HCT116 (cell line): ENCODE results near the gene PACS2. TPM values are rescaled to one million over a fixed set of nuclear protein-coding genes. Genes with fewer than 3 reads are reported as not detected.

ENCODE experiments used
- ATAC-seq: fragments of 200-7000 bp; cut with Tn5 transposase; 2 replicates; pipeline ENCODE4 v1.9.1; 2020; ENCODE audit warnings: mild to moderate bottlenecking, moderate library complexity
- BruUV-seq: library from RNA; stranded (reverse); fragments of 400-500 nt; replicated peaks from 2 replicates; lab custom pipeline; 2021; lab: Mats Ljungman, UMichigan
- CTCF ChIA-PET: fragments of 300-600 bp; sonication (Branson Sonifier 250); formaldehyde crosslinking; loops from one replicate; lab custom pipeline; 2021; ENCODE audit warnings: antibody characterized with exemption; lab: Charles Lee
- POLR2A ChIA-PET: fragments of 300-600, 350-600 bp; sonication (Branson Sonifier 250); formaldehyde crosslinking; loops from one replicate; lab custom pipeline; 2021; ENCODE audit warnings: antibody characterized with exemption; lab: Charles Lee
- RAD21 ChIA-PET, 2 experiments: fragments of 300-600 bp; sonication (Branson Sonifier 250); formaldehyde crosslinking; loops; one replicate each; lab custom pipeline; 2023; ENCODE audit warnings: low total read pairs in 2 of 2; ENCODE audit not compliant: uncharacterized antibody in 2 of 2, unreplicated experiment in 2 of 2, low non-redundant PET in 1 of 2; lab: Charles Lee
- DNase-seq: peaks from one replicate; pipeline ENCODE4 v3.0.0-alpha.2; 2010; ENCODE audit warnings: low read depth, low spot score
- H2AFZ ChIP-seq: fragments of 200-600 bp; shearing (Covaris generic), sonication (generic); 2 replicates; pipeline ENCODE4 v1.6.1; 2017; ENCODE audit warnings: low read depth, mixed run types, mixed read lengths, antibody characterized with exemption, low read length; ENCODE audit not compliant: poor library complexity, severe bottlenecking
- H3K27ac ChIP-seq: 2 replicates; pipeline ENCODE4 v1.5.1; 2012; ENCODE audit warnings: low read depth, low read length
- H3K27me3 ChIP-seq: fragments of 200-600 bp; sonication (generic); 2 replicates; pipeline ENCODE4 v1.6.1; 2016; ENCODE audit warnings: mixed run types, low read length, mixed read lengths; ENCODE audit not compliant: insufficient read depth
- H3K36me3 ChIP-seq, 2 experiments: fragments of 200-500 bp in 1 of 2; fragments of 200-600 bp in 1 of 2; sonication (Bioruptor generic) in 1 of 2; sonication (generic) in 1 of 2; 2 replicates each; pipeline versions ENCODE4 v1.5.1 to v1.6.1; 2014 to 2016; ENCODE audit warnings: low read length in 2 of 2, inconsistent platforms in 1 of 2, mixed read lengths in 1 of 2, mixed run types in 1 of 2; ENCODE audit not compliant: insufficient read depth in 2 of 2, control insufficient read depth in 1 of 2
- H3K4me1 ChIP-seq, 2 experiments: fragments of 200-600 bp in 1 of 2; sonication (generic) in 1 of 2; 2 replicates each; pipeline versions ENCODE4 v1.5.1 to v1.6.1; 2012 to 2017; ENCODE audit warnings: low read length in 2 of 2, inconsistent platforms in 1 of 2, mild to moderate bottlenecking in 1 of 2, mixed read lengths in 1 of 2, mixed run types in 1 of 2, moderate library complexity in 1 of 2; ENCODE audit not compliant: insufficient read depth in 2 of 2, control insufficient read depth in 1 of 2
- H3K4me2 ChIP-seq: fragments of 200-600 bp; sonication (generic); 2 replicates; pipeline ENCODE4 v1.6.1; 2017; ENCODE audit warnings: mixed run types, low read length, mixed read lengths
- H3K4me3 ChIP-seq, 2 experiments: fragments of 200-600 bp in 1 of 2; sonication (generic) in 1 of 2; replicated peaks in 1 of 2; 2 replicates each; pipeline ENCODE4 v1.5.1; 2011 to 2016; ENCODE audit warnings: low read length in 2 of 2, control low read depth in 1 of 2, low read depth in 1 of 2, mild to moderate bottlenecking in 1 of 2, mixed read lengths in 1 of 2, mixed run types in 1 of 2
- H3K79me2 ChIP-seq: fragments of 200-600 bp; sonication (generic); 2 replicates; pipeline ENCODE4 v1.6.1; 2017; ENCODE audit warnings: mild to moderate bottlenecking, mixed run types, low read length, moderate library complexity, mixed read lengths; ENCODE audit not compliant: insufficient read depth
- H3K9ac ChIP-seq: fragments of 200-600 bp; sonication (generic); 2 replicates; pipeline ENCODE4 v1.6.1; 2016; ENCODE audit warnings: low read length, mixed read lengths
- H3K9me2 ChIP-seq: fragments of 200-600 bp; sonication (generic), shearing (Covaris generic); 2 replicates; pipeline ENCODE4 v1.6.1; 2017; ENCODE audit warnings: mixed run types, mild to moderate bottlenecking, moderate library complexity; ENCODE audit not compliant: insufficient read depth
- H3K9me3 ChIP-seq, 2 experiments: fragments of 200-500 bp in 1 of 2; fragments of 200-600 bp in 1 of 2; sonication (Bioruptor generic) in 1 of 2; sonication (generic) in 1 of 2; 2 replicates each; pipeline ENCODE4 v1.6.1; 2014 to 2017; ENCODE audit warnings: low read length in 2 of 2, mixed read lengths in 2 of 2, inconsistent platforms in 1 of 2, low read depth in 1 of 2, mild to moderate bottlenecking in 1 of 2, mixed run types in 1 of 2, moderate library complexity in 1 of 2; ENCODE audit not compliant: control insufficient read depth in 1 of 2, insufficient read depth in 1 of 2
- H4K20me1 ChIP-seq: fragments of 200-600 bp; sonication (generic), shearing (Covaris generic); 2 replicates; pipeline ENCODE4 v1.6.1; 2017; ENCODE audit warnings: mixed run types, mild to moderate bottlenecking, moderate library complexity; ENCODE audit not compliant: insufficient read depth
- CBX3 ChIP-seq: IDR thresholded peaks from 2 replicates; pipeline ENCODE4 v1.6.1; 2012; ENCODE audit warnings: low read depth
- CEBPB ChIP-seq: IDR thresholded peaks from 2 replicates; pipeline ENCODE4 v1.6.1; 2012; ENCODE audit warnings: low read depth
- POLR2A ChIP-seq: IDR thresholded peaks from 2 replicates; pipeline ENCODE4 v1.7.0; 2011; ENCODE audit warnings: borderline replicate concordance; ENCODE audit not compliant: insufficient read depth, insufficient read length; ENCODE audit errors: extremely low read depth
- ZNF274 ChIP-seq: fragments of 200-500 bp; sonication (Bioruptor generic); IDR thresholded peaks from 2 replicates; pipeline ENCODE4 v1.6.1; 2014; ENCODE audit warnings: mild to moderate bottlenecking, low read depth, low read length, inconsistent platforms
- intact Hi-C: fragments of 100-400 bp; cut with micrococcal nuclease; formaldehyde crosslinking; loops from 2 replicates; pipeline ENCODE4 v1.10.0; 2022
- total RNA-seq: library from RNA; stranded (reverse); gene quantifications from one replicate; pipeline ENCODE4 v1.2.1, GENCODE V29; 2021; ENCODE audit not compliant: unreplicated experiment
- TF ChIP-seq, protein P1 (sequence below): IDR thresholded peaks from 2 replicates; pipeline ENCODE4 v1.6.1; 2012; ENCODE audit warnings: low read depth

The PACS2 gene
- total RNA-seq, 1 experiment from 2014 or later: 75.5 TPM

DNA sequence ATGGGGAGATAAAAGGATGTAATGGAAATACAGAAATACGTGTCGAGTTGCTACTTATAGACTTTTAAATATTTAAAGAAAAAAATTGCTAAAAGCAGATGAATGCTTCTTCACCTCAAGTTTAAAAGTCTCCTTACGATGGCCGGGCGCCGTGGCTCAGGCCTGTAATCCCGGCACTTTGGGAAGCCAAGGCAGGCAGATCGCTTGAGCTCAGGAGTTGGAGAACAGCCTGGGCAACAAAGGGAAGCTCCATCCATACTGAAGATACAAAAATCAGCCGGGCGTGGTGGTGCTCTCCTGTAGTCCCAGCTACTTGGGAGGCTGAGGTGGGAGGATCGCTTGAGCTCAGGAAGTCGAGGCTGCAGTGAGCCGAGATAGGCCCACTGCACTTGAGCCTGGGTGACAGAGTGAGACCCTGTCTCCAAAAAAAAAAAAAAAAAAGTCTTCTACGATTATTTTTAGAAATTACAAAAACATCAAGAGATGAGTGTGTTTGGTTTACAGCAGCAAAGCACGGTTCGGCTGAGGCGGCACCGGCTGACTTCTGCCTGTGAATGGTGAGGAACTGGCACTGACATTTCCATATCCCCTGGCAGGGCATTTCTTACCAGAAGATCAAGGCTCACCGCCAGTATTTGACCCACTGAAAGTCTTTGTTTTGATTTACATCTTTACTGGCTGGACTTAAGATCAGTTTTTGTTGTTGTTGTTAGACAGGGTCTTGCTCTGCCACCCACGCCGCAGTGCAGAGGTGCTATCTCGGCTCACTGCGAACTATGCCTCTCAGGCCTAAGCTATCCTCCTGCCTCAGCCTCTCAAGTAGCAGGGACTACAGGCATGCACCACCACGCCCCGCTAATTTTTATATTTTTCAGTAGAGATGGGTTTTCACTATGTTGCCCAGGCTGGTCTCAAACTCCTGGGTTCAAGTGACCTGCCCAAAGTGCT, 101.2 kb downstream of the PACS2 start (continued):
- TF ChIP-seq POLR2A: no peak

DNA sequence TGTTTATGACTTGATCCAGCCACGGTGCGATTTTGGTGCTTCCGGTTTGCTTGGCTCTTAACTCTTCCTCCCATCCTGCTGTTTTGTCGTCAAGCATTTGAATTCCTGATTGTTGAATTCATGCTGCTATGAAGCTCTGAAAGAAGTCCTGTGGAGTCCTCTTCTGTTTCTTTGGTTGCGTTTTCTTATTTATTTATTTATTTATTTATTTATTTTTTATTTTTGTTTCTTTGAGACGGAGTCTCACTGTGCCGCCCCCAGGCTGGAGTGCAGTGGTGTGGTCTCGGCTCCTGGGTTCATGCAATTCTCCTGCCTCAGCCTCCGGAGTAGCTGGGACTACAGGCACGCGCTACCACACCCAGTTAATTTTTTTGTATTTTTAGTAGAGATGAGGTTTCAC, 102.1 kb downstream of the PACS2 start:
- no TSS peak for BruUV-seq
- TF ChIP-seq POLR2A (no peak), CBX3 (no peak), ZNF274 (no peak), CEBPB (no peak)
- TF ChIP-seq, protein P1, sequence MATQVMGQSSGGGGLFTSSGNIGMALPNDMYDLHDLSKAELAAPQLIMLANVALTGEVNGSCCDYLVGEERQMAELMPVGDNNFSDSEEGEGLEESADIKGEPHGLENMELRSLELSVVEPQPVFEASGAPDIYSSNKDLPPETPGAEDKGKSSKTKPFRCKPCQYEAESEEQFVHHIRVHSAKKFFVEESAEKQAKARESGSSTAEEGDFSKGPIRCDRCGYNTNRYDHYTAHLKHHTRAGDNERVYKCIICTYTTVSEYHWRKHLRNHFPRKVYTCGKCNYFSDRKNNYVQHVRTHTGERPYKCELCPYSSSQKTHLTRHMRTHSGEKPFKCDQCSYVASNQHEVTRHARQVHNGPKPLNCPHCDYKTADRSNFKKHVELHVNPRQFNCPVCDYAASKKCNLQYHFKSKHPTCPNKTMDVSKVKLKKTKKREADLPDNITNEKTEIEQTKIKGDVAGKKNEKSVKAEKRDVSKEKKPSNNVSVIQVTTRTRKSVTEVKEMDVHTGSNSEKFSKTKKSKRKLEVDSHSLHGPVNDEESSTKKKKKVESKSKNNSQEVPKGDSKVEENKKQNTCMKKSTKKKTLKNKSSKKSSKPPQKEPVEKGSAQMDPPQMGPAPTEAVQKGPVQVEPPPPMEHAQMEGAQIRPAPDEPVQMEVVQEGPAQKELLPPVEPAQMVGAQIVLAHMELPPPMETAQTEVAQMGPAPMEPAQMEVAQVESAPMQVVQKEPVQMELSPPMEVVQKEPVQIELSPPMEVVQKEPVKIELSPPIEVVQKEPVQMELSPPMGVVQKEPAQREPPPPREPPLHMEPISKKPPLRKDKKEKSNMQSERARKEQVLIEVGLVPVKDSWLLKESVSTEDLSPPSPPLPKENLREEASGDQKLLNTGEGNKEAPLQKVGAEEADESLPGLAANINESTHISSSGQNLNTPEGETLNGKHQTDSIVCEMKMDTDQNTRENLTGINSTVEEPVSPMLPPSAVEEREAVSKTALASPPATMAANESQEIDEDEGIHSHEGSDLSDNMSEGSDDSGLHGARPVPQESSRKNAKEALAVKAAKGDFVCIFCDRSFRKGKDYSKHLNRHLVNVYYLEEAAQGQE: no peak
- no peak overlapping the region for H2AFZ ChIP-seq
- ChIA-PET CTCF (no interaction called here), POLR2A (no interaction called here), RAD21 (no interaction called here)
- peaks cover 20% of the 10 kb centered on the region for H3K79me2 ChIP-seq
- no peak overlapping the region for H3K4me3 ChIP-seq
- peaks cover 0 to 6% of the 10 kb centered on the region in 2 experiments; a peak in 1 of 4 replicates for H3K36me3 ChIP-seq
- H3K9ac ChIP-seq: no peak overlapping the region
- no peak overlapping the region for H3K4me2 ChIP-seq
- H3K27me3 ChIP-seq: no peaks in the 10 kb centered on the region
- ATAC-seq (no peak), DNase-seq (no peak)
- no peaks in the 10 kb centered on the region for H4K20me1 ChIP-seq
- H3K27ac ChIP-seq: no peak overlapping the region
- peaks cover 19 to 32% of the 10 kb centered on the region in 2 experiments for H3K4me1 ChIP-seq
- H3K9me2 ChIP-seq: no peaks in the 10 kb centered on the region
- intact Hi-C loops: no loop called here
- H3K9me3 ChIP-seq: no peaks in the 10 kb centered on the region
